ENCODE measurements around the gene EDC4. TPM values are rescaled to one million over a fixed set of nuclear protein-coding genes. Genes with fewer than 3 reads are reported as not detected.

EDC4 gene
- total and polyA plus RNA-seq, 9 of the 15 experiments (the other 6 are each of a cell fraction or from before 2014, with no cell fraction given), result 1.1 to 131 (median 74.0) TPM

DNA sequence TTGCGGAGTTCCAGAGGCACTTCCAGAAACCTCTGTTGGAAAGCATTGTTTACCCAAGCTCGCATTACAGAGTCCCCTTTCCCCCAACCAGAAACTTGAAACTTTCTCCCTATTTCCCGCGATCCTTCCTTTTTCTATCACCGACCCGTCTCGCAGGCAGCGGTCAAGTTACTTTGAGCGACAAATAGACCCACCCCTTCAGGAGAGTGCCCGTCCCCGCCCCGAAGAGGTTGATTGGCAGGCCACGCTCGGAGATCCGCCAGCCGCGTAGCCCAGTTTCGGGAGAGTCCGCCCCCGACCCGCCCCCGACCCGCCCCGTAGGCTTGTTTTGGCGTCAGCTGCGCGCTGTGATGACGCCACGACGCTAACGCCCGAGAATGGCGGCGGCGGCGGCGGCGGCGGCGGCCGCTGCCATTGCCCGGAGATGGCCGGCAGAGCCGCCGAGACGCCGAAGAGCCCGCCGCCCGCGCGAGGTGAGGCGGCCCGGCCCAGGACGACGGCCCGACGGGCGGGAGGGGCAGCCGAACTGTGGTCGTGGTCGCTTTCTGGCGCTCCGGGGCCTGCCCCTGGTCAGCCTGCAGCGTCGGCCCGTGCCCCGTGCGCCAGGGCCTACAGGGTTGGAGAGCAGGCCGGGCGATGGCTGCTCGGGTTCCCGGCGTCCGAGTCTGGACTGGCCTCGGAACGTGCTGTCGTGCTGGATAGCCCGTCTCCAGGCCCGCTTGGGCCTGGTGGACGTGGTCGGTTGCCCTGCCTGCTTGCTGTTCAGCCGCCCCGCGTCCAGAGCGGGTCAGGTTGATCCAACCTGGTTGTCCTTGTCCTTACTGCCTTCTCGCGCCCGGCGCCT is 20.3 kb downstream of the EDC4 start, which contains the start of gene PSKH1 (continued):
- TF ChIP-seq, protein P1, sequence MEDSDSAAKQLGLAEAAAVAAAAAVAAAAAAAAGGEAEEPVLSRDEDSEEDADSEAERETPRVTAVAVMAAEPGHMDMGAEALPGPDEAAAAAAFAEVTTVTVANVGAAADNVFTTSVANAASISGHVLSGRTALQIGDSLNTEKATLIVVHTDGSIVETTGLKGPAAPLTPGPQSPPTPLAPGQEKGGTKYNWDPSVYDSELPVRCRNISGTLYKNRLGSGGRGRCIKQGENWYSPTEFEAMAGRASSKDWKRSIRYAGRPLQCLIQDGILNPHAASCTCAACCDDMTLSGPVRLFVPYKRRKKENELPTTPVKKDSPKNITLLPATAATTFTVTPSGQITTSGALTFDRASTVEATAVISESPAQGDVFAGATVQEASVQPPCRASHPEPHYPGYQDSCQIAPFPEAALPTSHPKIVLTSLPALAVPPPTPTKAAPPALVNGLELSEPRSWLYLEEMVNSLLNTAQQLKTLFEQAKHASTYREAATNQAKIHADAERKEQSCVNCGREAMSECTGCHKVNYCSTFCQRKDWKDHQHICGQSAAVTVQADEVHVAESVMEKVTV (CRISPR knock-in tag; IDR thresholded peaks at IDR 0.05), result no peak
- TF ChIP-seq, protein P2, sequence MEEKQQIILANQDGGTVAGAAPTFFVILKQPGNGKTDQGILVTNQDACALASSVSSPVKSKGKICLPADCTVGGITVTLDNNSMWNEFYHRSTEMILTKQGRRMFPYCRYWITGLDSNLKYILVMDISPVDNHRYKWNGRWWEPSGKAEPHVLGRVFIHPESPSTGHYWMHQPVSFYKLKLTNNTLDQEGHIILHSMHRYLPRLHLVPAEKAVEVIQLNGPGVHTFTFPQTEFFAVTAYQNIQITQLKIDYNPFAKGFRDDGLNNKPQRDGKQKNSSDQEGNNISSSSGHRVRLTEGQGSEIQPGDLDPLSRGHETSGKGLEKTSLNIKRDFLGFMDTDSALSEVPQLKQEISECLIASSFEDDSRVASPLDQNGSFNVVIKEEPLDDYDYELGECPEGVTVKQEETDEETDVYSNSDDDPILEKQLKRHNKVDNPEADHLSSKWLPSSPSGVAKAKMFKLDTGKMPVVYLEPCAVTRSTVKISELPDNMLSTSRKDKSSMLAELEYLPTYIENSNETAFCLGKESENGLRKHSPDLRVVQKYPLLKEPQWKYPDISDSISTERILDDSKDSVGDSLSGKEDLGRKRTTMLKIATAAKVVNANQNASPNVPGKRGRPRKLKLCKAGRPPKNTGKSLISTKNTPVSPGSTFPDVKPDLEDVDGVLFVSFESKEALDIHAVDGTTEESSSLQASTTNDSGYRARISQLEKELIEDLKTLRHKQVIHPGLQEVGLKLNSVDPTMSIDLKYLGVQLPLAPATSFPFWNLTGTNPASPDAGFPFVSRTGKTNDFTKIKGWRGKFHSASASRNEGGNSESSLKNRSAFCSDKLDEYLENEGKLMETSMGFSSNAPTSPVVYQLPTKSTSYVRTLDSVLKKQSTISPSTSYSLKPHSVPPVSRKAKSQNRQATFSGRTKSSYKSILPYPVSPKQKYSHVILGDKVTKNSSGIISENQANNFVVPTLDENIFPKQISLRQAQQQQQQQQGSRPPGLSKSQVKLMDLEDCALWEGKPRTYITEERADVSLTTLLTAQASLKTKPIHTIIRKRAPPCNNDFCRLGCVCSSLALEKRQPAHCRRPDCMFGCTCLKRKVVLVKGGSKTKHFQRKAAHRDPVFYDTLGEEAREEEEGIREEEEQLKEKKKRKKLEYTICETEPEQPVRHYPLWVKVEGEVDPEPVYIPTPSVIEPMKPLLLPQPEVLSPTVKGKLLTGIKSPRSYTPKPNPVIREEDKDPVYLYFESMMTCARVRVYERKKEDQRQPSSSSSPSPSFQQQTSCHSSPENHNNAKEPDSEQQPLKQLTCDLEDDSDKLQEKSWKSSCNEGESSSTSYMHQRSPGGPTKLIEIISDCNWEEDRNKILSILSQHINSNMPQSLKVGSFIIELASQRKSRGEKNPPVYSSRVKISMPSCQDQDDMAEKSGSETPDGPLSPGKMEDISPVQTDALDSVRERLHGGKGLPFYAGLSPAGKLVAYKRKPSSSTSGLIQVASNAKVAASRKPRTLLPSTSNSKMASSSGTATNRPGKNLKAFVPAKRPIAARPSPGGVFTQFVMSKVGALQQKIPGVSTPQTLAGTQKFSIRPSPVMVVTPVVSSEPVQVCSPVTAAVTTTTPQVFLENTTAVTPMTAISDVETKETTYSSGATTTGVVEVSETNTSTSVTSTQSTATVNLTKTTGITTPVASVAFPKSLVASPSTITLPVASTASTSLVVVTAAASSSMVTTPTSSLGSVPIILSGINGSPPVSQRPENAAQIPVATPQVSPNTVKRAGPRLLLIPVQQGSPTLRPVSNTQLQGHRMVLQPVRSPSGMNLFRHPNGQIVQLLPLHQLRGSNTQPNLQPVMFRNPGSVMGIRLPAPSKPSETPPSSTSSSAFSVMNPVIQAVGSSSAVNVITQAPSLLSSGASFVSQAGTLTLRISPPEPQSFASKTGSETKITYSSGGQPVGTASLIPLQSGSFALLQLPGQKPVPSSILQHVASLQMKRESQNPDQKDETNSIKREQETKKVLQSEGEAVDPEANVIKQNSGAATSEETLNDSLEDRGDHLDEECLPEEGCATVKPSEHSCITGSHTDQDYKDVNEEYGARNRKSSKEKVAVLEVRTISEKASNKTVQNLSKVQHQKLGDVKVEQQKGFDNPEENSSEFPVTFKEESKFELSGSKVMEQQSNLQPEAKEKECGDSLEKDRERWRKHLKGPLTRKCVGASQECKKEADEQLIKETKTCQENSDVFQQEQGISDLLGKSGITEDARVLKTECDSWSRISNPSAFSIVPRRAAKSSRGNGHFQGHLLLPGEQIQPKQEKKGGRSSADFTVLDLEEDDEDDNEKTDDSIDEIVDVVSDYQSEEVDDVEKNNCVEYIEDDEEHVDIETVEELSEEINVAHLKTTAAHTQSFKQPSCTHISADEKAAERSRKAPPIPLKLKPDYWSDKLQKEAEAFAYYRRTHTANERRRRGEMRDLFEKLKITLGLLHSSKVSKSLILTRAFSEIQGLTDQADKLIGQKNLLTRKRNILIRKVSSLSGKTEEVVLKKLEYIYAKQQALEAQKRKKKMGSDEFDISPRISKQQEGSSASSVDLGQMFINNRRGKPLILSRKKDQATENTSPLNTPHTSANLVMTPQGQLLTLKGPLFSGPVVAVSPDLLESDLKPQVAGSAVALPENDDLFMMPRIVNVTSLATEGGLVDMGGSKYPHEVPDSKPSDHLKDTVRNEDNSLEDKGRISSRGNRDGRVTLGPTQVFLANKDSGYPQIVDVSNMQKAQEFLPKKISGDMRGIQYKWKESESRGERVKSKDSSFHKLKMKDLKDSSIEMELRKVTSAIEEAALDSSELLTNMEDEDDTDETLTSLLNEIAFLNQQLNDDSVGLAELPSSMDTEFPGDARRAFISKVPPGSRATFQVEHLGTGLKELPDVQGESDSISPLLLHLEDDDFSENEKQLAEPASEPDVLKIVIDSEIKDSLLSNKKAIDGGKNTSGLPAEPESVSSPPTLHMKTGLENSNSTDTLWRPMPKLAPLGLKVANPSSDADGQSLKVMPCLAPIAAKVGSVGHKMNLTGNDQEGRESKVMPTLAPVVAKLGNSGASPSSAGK (IDR thresholded peaks at IDR 0.05), result no peak
- TF ChIP-seq, protein P3, sequence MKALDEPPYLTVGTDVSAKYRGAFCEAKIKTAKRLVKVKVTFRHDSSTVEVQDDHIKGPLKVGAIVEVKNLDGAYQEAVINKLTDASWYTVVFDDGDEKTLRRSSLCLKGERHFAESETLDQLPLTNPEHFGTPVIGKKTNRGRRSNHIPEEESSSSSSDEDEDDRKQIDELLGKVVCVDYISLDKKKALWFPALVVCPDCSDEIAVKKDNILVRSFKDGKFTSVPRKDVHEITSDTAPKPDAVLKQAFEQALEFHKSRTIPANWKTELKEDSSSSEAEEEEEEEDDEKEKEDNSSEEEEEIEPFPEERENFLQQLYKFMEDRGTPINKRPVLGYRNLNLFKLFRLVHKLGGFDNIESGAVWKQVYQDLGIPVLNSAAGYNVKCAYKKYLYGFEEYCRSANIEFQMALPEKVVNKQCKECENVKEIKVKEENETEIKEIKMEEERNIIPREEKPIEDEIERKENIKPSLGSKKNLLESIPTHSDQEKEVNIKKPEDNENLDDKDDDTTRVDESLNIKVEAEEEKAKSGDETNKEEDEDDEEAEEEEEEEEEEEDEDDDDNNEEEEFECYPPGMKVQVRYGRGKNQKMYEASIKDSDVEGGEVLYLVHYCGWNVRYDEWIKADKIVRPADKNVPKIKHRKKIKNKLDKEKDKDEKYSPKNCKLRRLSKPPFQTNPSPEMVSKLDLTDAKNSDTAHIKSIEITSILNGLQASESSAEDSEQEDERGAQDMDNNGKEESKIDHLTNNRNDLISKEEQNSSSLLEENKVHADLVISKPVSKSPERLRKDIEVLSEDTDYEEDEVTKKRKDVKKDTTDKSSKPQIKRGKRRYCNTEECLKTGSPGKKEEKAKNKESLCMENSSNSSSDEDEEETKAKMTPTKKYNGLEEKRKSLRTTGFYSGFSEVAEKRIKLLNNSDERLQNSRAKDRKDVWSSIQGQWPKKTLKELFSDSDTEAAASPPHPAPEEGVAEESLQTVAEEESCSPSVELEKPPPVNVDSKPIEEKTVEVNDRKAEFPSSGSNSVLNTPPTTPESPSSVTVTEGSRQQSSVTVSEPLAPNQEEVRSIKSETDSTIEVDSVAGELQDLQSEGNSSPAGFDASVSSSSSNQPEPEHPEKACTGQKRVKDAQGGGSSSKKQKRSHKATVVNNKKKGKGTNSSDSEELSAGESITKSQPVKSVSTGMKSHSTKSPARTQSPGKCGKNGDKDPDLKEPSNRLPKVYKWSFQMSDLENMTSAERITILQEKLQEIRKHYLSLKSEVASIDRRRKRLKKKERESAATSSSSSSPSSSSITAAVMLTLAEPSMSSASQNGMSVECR (CRISPR knock-in tag; IDR thresholded peaks at IDR 0.05), result peak; percentile 84
- TF ChIP-seq MTF1 (CRISPR knock-in tag; IDR thresholded peaks at IDR 0.05; ENCODE audit: borderline replicate concordance) (no peak), HDAC2 (IDR thresholded peaks at IDR 0.05) (0 out of 2 replicates have a peak, but pooled peaks have one; percentile 48), RNF2 (IDR thresholded peaks at IDR 0.05) (no peak), SRSF3 (IDR thresholded peaks at IDR 0.05; ENCODE audit: insufficient read depth, low read length) (no peak), ESRRB (CRISPR knock-in tag; IDR thresholded peaks at IDR 0.05; ENCODE audit: borderline replicate concordance) (no peak), KHSRP (IDR thresholded peaks at IDR 0.05) (peak; percentile 39; the same call in 1 of the 2 replicates)
